WTC11 (cell line): ENCODE data around the gene MYO18A. TPM values are rescaled to one million over a fixed set of nuclear protein-coding genes. Genes with fewer than 3 reads are reported as not detected.

ENCODE experiments used
- ATAC-seq: fragments of 200-7000 bp; cut with Tn5 transposase; 2 replicates; pipeline ENCODE4 v1.10.0; 2021; ENCODE audit warnings: mild to moderate bottlenecking, moderate library complexity
- CTCF ChIA-PET: fragments of 300-600 bp; sonication (Branson Sonifier 250); formaldehyde crosslinking; loops from one replicate; lab custom pipeline; 2021; ENCODE audit warnings: antibody characterized with exemption; lab: Charles Lee
- POLR2A ChIA-PET: fragments of 350-600 bp; sonication (Branson Sonifier 250); formaldehyde crosslinking; loops from one replicate; lab custom pipeline; 2021; ENCODE audit warnings: antibody characterized with exemption; lab: Charles Lee
- DNase-seq: peaks from one replicate; pipeline ENCODE4 v3.0.0; 2021; ENCODE audit warnings: low spot score
- H3K27ac Mint-ChIP-seq: 2 replicates; pipeline ENCODE4 v1.8.0; 2021; ENCODE audit warnings: mixed read lengths
- H3K27me3 Mint-ChIP-seq: 2 replicates; pipeline ENCODE4 v1.8.0; 2021; ENCODE audit warnings: low read depth, mild to moderate bottlenecking, moderate library complexity, mixed read lengths
- H3K36me3 Mint-ChIP-seq: 2 replicates; pipeline ENCODE4 v1.8.0; 2021; ENCODE audit warnings: mixed read lengths
- H3K4me1 Mint-ChIP-seq: 2 replicates; pipeline ENCODE4 v1.8.0; 2022; ENCODE audit warnings: mixed read lengths
- H3K4me3 Mint-ChIP-seq: 2 replicates; pipeline ENCODE4 v1.8.0; 2021; ENCODE audit warnings: mild to moderate bottlenecking, moderate library complexity, mixed read lengths
- H3K9me3 Mint-ChIP-seq: 2 replicates; pipeline ENCODE4 v1.8.0; 2021; ENCODE audit warnings: mixed read lengths
- CREB1 ChIP-seq: sonication (generic); formaldehyde crosslinking; IDR thresholded peaks from 2 replicates; pipeline ENCODE4 v1.8.0; 2023; ENCODE audit warnings: mild to moderate bottlenecking, missing genetic modification reagents
- CREM ChIP-seq: sonication (generic); formaldehyde crosslinking; IDR thresholded peaks from 2 replicates; pipeline ENCODE4 v1.8.1; 2022; ENCODE audit warnings: mild to moderate bottlenecking, missing genetic modification reagents, moderate library complexity
- E2F1 ChIP-seq: sonication (generic); formaldehyde crosslinking; IDR thresholded peaks from 2 replicates; pipeline ENCODE4 v1.8.0; 2022; ENCODE audit warnings: mild to moderate bottlenecking, missing genetic modification reagents
- E2F5 ChIP-seq: sonication (generic); formaldehyde crosslinking; IDR thresholded peaks from 2 replicates; pipeline ENCODE4 v1.8.1; 2022; ENCODE audit warnings: mild to moderate bottlenecking, moderate library complexity, missing genetic modification reagents
- ETV6 ChIP-seq: sonication (generic); formaldehyde crosslinking; IDR thresholded peaks from 2 replicates; pipeline ENCODE4 v1.8.1; 2022; ENCODE audit warnings: mild to moderate bottlenecking, missing genetic modification reagents
- FOXP1 ChIP-seq: sonication (generic); formaldehyde crosslinking; IDR thresholded peaks from 2 replicates; pipeline ENCODE4 v1.8.0; 2022; ENCODE audit warnings: missing genetic modification reagents, mild to moderate bottlenecking, moderate library complexity, borderline replicate concordance
- FOXP4 ChIP-seq: sonication (generic); formaldehyde crosslinking; IDR thresholded peaks from 2 replicates; pipeline ENCODE4 v1.8.0; 2022; ENCODE audit warnings: mild to moderate bottlenecking, missing genetic modification reagents
- GTF2I ChIP-seq: fragments of 250-450 bp; sonication (Bioruptor Pico); conservative IDR thresholded peaks from 2 replicates; pipeline ENCODE4 v1.4.0; 2021; ENCODE audit warnings: mild to moderate bottlenecking
- IRF2 ChIP-seq: sonication (generic); formaldehyde crosslinking; IDR thresholded peaks from 2 replicates; pipeline ENCODE4 v1.8.0; 2022; ENCODE audit warnings: low read depth, missing genetic modification reagents, borderline replicate concordance
- JAZF1 ChIP-seq: fragments of 250-450 bp; sonication (Bioruptor Pico); IDR thresholded peaks from 2 replicates; pipeline ENCODE4 v1.9.0; 2021; ENCODE audit warnings: moderate library complexity, mild to moderate bottlenecking, inconsistent platforms
- NR2C2 ChIP-seq: sonication (generic); formaldehyde crosslinking; IDR thresholded peaks from 2 replicates; pipeline ENCODE4 v1.8.0; 2022; ENCODE audit warnings: mild to moderate bottlenecking, missing genetic modification reagents
- OVOL2 ChIP-seq: fragments of 250-450 bp; sonication (Bioruptor Pico); IDR thresholded peaks from 2 replicates; pipeline ENCODE4 v1.9.0; 2021; ENCODE audit warnings: mild to moderate bottlenecking, borderline replicate concordance
- PRRX2 ChIP-seq: fragments of 250-450 bp; sonication (Bioruptor Pico); IDR thresholded peaks from 2 replicates; pipeline ENCODE4 v1.8.0; 2021; ENCODE audit warnings: mild to moderate bottlenecking
- SMAD3 ChIP-seq: sonication (generic); formaldehyde crosslinking; IDR thresholded peaks from 2 replicates; pipeline ENCODE4 v1.8.0; 2022; ENCODE audit warnings: missing genetic modification reagents, mild to moderate bottlenecking, borderline replicate concordance
- TP53 ChIP-seq: sonication (generic); formaldehyde crosslinking; IDR thresholded peaks from 2 replicates; pipeline ENCODE4 v1.8.1; 2023; ENCODE audit warnings: mild to moderate bottlenecking, missing genetic modification reagents
- ZNF281 ChIP-seq: sonication (generic); formaldehyde crosslinking; IDR thresholded peaks from 2 replicates; pipeline ENCODE4 v1.8.0; 2023; ENCODE audit warnings: mild to moderate bottlenecking, missing genetic modification reagents
- ZNF416 ChIP-seq: fragments of 250-450 bp; sonication (Bioruptor Pico); IDR thresholded peaks from 2 replicates; pipeline ENCODE4 v1.9.0; 2021; ENCODE audit warnings: mild to moderate bottlenecking, inconsistent platforms
- total RNA-seq: library from RNA; stranded (reverse); gene quantifications from 3 replicates; pipeline ENCODE4 v1.2.3, GENCODE V29; 2021
- TF ChIP-seq, protein P1 (sequence below): sonication (generic); formaldehyde crosslinking; IDR thresholded peaks from 2 replicates; pipeline ENCODE4 v1.8.1; 2022; ENCODE audit warnings: mild to moderate bottlenecking, missing genetic modification reagents, moderate library complexity, borderline replicate concordance
- TF ChIP-seq, protein P2 (sequence below): sonication (generic); formaldehyde crosslinking; IDR thresholded peaks from 2 replicates; pipeline ENCODE4 v1.8.1; 2022; ENCODE audit warnings: low read depth, missing genetic modification reagents, borderline replicate concordance
- TF ChIP-seq, protein P3 (sequence below): sonication (generic); formaldehyde crosslinking; IDR thresholded peaks from 2 replicates; pipeline ENCODE4 v1.8.1; 2022; ENCODE audit warnings: low read depth, mild to moderate bottlenecking, moderate library complexity, missing genetic modification reagents, borderline replicate concordance
- TF ChIP-seq, protein P4 (sequence below): sonication (generic); formaldehyde crosslinking; IDR thresholded peaks from 2 replicates; pipeline ENCODE4 v1.8.0; 2022; ENCODE audit warnings: mild to moderate bottlenecking, missing genetic modification reagents

The MYO18A gene
- total RNA-seq, 1 experiment from 2014 or later = 54.9 TPM

- no peaks in the 10 kb centered on the region for H3K27me3 Mint-ChIP-seq
- DNase-seq (no peak), ATAC-seq (no peak)
- CTCF ChIA-PET = interaction anchor here (1.0 to 9.1 kb wide), 2 partner anchors 12 to 25 kb away, joined by 4 to 269 read pairs; no protein-coding TSS in a partner anchor
- H3K4me1 Mint-ChIP-seq = peaks cover 4% of the 10 kb centered on the region
- no peak overlapping the region for H3K4me3 Mint-ChIP-seq
- peaks cover 11% of the 10 kb centered on the region for H3K36me3 Mint-ChIP-seq
- POLR2A ChIA-PET = no interaction called here
- TF ChIP-seq FOXP4 (CRISPR knock-in tag) (no peak), OVOL2 (CRISPR knock-in tag) (no peak), ETV6 (CRISPR knock-in tag) (no peak), CREB1 (no peak), GTF2I (CRISPR knock-in tag) (no peak), ZNF416 (CRISPR knock-in tag) (no peak), ZNF281 (CRISPR knock-in tag) (no peak), SMAD3 (CRISPR knock-in tag) (no peak), NR2C2 (CRISPR knock-in tag) (no peak), E2F5 (no peak), JAZF1 (no peak), IRF2 (no peak)
- TF ChIP-seq, protein P1, sequence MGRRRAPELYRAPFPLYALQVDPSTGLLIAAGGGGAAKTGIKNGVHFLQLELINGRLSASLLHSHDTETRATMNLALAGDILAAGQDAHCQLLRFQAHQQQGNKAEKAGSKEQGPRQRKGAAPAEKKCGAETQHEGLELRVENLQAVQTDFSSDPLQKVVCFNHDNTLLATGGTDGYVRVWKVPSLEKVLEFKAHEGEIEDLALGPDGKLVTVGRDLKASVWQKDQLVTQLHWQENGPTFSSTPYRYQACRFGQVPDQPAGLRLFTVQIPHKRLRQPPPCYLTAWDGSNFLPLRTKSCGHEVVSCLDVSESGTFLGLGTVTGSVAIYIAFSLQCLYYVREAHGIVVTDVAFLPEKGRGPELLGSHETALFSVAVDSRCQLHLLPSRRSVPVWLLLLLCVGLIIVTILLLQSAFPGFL (CRISPR knock-in tag) = no peak
- TF ChIP-seq, protein P2, sequence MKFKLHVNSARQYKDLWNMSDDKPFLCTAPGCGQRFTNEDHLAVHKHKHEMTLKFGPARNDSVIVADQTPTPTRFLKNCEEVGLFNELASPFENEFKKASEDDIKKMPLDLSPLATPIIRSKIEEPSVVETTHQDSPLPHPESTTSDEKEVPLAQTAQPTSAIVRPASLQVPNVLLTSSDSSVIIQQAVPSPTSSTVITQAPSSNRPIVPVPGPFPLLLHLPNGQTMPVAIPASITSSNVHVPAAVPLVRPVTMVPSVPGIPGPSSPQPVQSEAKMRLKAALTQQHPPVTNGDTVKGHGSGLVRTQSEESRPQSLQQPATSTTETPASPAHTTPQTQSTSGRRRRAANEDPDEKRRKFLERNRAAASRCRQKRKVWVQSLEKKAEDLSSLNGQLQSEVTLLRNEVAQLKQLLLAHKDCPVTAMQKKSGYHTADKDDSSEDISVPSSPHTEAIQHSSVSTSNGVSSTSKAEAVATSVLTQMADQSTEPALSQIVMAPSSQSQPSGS (CRISPR knock-in tag) = no peak
- TF ChIP-seq, protein P3, sequence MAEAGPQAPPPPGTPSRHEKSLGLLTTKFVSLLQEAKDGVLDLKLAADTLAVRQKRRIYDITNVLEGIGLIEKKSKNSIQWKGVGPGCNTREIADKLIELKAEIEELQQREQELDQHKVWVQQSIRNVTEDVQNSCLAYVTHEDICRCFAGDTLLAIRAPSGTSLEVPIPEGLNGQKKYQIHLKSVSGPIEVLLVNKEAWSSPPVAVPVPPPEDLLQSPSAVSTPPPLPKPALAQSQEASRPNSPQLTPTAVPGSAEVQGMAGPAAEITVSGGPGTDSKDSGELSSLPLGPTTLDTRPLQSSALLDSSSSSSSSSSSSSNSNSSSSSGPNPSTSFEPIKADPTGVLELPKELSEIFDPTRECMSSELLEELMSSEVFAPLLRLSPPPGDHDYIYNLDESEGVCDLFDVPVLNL = no peak
- TF ChIP-seq, all 79 proteins: peak for 0
- no peaks in the 10 kb centered on the region for H3K9me3 Mint-ChIP-seq
- H3K27ac Mint-ChIP-seq = no peak overlapping the region
Observed at GRCh38 chr17:29121442-29121841, 58.8 kb downstream of the MYO18A start.

DNA sequence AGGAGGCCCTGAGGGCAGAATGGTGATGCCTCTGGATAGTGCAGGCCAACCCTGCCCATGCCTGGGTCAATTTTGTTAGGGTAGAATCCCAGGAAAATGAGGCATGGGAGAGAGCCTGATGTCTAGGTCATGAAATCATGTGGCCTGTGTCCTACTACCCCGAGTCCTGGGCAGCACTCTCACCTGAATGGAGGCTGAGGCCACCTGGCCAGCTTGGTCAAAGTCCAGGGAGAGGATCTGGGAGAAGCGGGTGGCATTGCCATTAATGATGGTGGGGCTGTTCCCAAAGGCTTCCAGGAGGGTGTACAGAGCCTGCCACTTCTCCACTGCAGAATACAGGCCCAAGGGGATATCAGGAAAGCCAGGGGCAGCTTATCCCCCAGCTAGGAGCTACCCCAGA, 59.8 kb downstream of the MYO18A start:
- POLR2A ChIA-PET = no interaction called here
- ATAC-seq = no peak
- peaks cover 11% of the 10 kb centered on the region for H3K36me3 Mint-ChIP-seq
- peaks cover 9% of the 10 kb centered on the region for H3K4me1 Mint-ChIP-seq
- CTCF ChIA-PET = interaction anchor here (5.4 to 14.7 kb wide), 2 partner anchors 11 to 162 kb away, joined by 116 to 762 read pairs; partner anchors contain the start of gene PHF12
- no peak overlapping the region for H3K27ac Mint-ChIP-seq
- DNase-seq = no peak
- no peak overlapping the region for H3K4me3 Mint-ChIP-seq
- H3K9me3 Mint-ChIP-seq = no peaks in the 10 kb centered on the region
- no peaks in the 10 kb centered on the region for H3K27me3 Mint-ChIP-seq
- TF ChIP-seq CREM (CRISPR knock-in tag) = no peak
- TF ChIP-seq, protein P4, sequence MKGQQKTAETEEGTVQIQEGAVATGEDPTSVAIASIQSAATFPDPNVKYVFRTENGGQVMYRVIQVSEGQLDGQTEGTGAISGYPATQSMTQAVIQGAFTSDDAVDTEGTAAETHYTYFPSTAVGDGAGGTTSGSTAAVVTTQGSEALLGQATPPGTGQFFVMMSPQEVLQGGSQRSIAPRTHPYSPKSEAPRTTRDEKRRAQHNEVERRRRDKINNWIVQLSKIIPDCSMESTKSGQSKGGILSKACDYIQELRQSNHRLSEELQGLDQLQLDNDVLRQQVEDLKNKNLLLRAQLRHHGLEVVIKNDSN (CRISPR knock-in tag) = no peak
- TF ChIP-seq, protein P1 (CRISPR knock-in tag) = no peak
- TF ChIP-seq FOXP1 (CRISPR knock-in tag) = no peak
- no peak for TF ChIP-seq E2F1 (CRISPR knock-in tag)
- no peak for TF ChIP-seq PRRX2
- TF ChIP-seq TP53 (CRISPR knock-in tag) = no peak
